MCF 10A (cell line): ENCODE results near the gene BIN1. TPM values are rescaled to one million over a fixed set of nuclear protein-coding genes. Genes with fewer than 3 reads are reported as not detected.

Source experiments
- BruUV-seq: library from RNA; stranded (reverse); fragments of 400-500 nt; replicated peaks from 2 replicates; lab custom pipeline; 2021; lab: Mats Ljungman, UMichigan
- CTCF ChIA-PET: fragments of 300-600 bp; sonication (Branson Sonifier 250); formaldehyde crosslinking; extraction: SDS; loops from one replicate; lab custom pipeline; 2021; ENCODE audit warnings: antibody characterized with exemption, inconsistent platforms; lab: Yijun Ruan, JAX
- POLR2A ChIA-PET: fragments of 300-600, 350-650 bp; sonication (Branson Sonifier 250); formaldehyde crosslinking; extraction: SDS; loops from one replicate; lab custom pipeline; 2020; ENCODE audit warnings: antibody characterized with exemption, inconsistent platforms; lab: Yijun Ruan, JAX
- DNase-seq: peaks from one replicate; pipeline ENCODE4 v3.0.0-alpha.2; 2018; ENCODE audit not compliant: unreplicated experiment
- H3K27ac Mint-ChIP-seq: one replicate; pipeline ENCODE4 v1.8.0; 2022; ENCODE audit warnings: mild to moderate bottlenecking, low read depth, mixed read lengths; ENCODE audit not compliant: unreplicated experiment
- H3K27me3 Mint-ChIP-seq: one replicate; pipeline ENCODE4 v1.8.0; 2022; ENCODE audit warnings: mixed read lengths; ENCODE audit not compliant: insufficient read depth, unreplicated experiment
- H3K36me3 Mint-ChIP-seq: one replicate; pipeline ENCODE4 v1.8.0; 2022; ENCODE audit warnings: mild to moderate bottlenecking, moderate library complexity, mixed read lengths; ENCODE audit not compliant: insufficient read depth, unreplicated experiment
- H3K4me1 Mint-ChIP-seq: one replicate; pipeline ENCODE4 v1.8.0; 2022; ENCODE audit warnings: mixed read lengths; ENCODE audit not compliant: insufficient read depth, unreplicated experiment
- H3K4me3 Mint-ChIP-seq: one replicate; pipeline ENCODE4 v1.8.0; 2022; ENCODE audit warnings: mild to moderate bottlenecking, moderate library complexity, mixed read lengths; ENCODE audit not compliant: unreplicated experiment
- H3K9me3 Mint-ChIP-seq: one replicate; pipeline ENCODE4 v1.8.0; 2022; ENCODE audit warnings: mixed read lengths; ENCODE audit not compliant: unreplicated experiment
- intact Hi-C: fragments of 100-400 bp; cut with micrococcal nuclease; formaldehyde crosslinking; loops from 2 replicates; pipeline ENCODE4 v1.14.1; 2022
- total RNA-seq: library from RNA; stranded (reverse); gene quantifications from 2 replicates; pipeline ENCODE4 v1.2.3, GENCODE V29; 2022
- TF ChIP-seq, protein P1 (sequence below): fragments of 200-600 bp; IDR thresholded peaks from one replicate; pipeline ENCODE4 v1.8.0; 2022; ENCODE audit warnings: antibody characterized with exemption, mild to moderate bottlenecking; ENCODE audit not compliant: unreplicated experiment

The BIN1 gene
- total RNA-seq, 1 experiment from 2014 or later, result 29.6 TPM

DNA sequence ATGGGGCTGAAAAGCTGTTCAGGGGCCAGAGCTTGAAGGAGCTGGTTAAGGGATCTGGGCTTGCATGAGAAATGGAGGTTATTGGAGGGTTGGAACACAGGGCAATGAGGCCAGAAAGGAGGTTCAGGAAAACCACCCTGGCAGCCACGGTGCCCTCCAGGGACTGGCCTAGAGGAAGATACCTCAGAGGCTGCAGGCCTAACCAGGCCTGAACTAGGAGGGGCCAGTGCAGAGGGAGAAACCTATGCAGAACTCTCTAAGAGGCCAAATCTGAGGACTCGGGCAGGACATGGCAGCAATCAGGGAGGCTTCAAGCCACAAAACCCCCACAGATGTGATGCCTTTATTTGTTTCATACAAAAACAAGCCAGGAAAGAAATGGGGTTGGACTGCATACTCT is 66.8 kb downstream of the BIN1 start:
- no peaks in the 10 kb centered on the region for H3K36me3 Mint-ChIP-seq
- TF ChIP-seq, protein P1, sequence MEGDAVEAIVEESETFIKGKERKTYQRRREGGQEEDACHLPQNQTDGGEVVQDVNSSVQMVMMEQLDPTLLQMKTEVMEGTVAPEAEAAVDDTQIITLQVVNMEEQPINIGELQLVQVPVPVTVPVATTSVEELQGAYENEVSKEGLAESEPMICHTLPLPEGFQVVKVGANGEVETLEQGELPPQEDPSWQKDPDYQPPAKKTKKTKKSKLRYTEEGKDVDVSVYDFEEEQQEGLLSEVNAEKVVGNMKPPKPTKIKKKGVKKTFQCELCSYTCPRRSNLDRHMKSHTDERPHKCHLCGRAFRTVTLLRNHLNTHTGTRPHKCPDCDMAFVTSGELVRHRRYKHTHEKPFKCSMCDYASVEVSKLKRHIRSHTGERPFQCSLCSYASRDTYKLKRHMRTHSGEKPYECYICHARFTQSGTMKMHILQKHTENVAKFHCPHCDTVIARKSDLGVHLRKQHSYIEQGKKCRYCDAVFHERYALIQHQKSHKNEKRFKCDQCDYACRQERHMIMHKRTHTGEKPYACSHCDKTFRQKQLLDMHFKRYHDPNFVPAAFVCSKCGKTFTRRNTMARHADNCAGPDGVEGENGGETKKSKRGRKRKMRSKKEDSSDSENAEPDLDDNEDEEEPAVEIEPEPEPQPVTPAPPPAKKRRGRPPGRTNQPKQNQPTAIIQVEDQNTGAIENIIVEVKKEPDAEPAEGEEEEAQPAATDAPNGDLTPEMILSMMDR, result no peak
- intact Hi-C loops, result loop anchor here (5.0 kb wide), 1 partner anchor 798 kb away; no protein-coding TSS in a partner anchor
- ChIA-PET CTCF (interaction anchor here (2.7 kb wide), 1 partner anchor 10 kb away, joined by 21 read pairs; no protein-coding TSS in a partner anchor), POLR2A (interaction anchor here (0.7 to 0.9 kb wide), 2 partner anchors 24 to 150 kb away, joined by 3 read pairs; no protein-coding TSS in a partner anchor)
- no peak for DNase-seq
- peaks cover 7% of the 10 kb centered on the region for H3K4me1 Mint-ChIP-seq
- no peaks in the 10 kb centered on the region for H3K27me3 Mint-ChIP-seq
- H3K4me3 Mint-ChIP-seq, result no peak overlapping the region
- H3K27ac Mint-ChIP-seq, result no peak overlapping the region
- BruUV-seq, result no TSS peak
- H3K9me3 Mint-ChIP-seq, result no peaks in the 10 kb centered on the region

GRCh38 chr2:127039387-127040031 is 67.4 kb downstream of the BIN1 start:
- Mint-ChIP-seq H3K27me3 (no peaks in the 10 kb centered on the region), H3K9me3 (no peaks in the 10 kb centered on the region), H3K4me1 (peaks cover 7% of the 10 kb centered on the region), H3K4me3 (no peak overlapping the region), H3K27ac (no peak overlapping the region), H3K36me3 (no peaks in the 10 kb centered on the region)
- no peak for DNase-seq
- CTCF ChIA-PET, result interaction anchor here (2.7 kb wide), 1 partner anchor 11 kb away, joined by 21 read pairs; no protein-coding TSS in a partner anchor
- BruUV-seq, result no TSS peak
- intact Hi-C loops, result loop anchor here (5.0 kb wide), 1 partner anchor 797 kb away; no protein-coding TSS in a partner anchor
- POLR2A ChIA-PET, result interaction anchor here (0.7 to 0.9 kb wide), 2 partner anchors 24 to 149 kb away, joined by 3 read pairs; no protein-coding TSS in a partner anchor
- TF ChIP-seq, protein P1, result no peak

GRCh38 chr2:127037476-127037875 is 69.5 kb downstream of the BIN1 start:
- ChIA-PET CTCF (interaction anchor here (0.7 kb wide), 1 partner anchor 12 kb away, joined by 3 read pairs; no protein-coding TSS in a partner anchor), POLR2A (no interaction called here)
- Mint-ChIP-seq H3K36me3 (no peaks in the 10 kb centered on the region), H3K4me1 (peaks cover 10% of the 10 kb centered on the region), H3K4me3 (no peak overlapping the region), H3K9me3 (no peaks in the 10 kb centered on the region), H3K27ac (no peak overlapping the region), H3K27me3 (no peaks in the 10 kb centered on the region)
- BruUV-seq, result no TSS peak
- DNase-seq, result peak; percentile 54
- intact Hi-C loops, result no loop called here
- TF ChIP-seq, protein P1, result no peak

DNA sequence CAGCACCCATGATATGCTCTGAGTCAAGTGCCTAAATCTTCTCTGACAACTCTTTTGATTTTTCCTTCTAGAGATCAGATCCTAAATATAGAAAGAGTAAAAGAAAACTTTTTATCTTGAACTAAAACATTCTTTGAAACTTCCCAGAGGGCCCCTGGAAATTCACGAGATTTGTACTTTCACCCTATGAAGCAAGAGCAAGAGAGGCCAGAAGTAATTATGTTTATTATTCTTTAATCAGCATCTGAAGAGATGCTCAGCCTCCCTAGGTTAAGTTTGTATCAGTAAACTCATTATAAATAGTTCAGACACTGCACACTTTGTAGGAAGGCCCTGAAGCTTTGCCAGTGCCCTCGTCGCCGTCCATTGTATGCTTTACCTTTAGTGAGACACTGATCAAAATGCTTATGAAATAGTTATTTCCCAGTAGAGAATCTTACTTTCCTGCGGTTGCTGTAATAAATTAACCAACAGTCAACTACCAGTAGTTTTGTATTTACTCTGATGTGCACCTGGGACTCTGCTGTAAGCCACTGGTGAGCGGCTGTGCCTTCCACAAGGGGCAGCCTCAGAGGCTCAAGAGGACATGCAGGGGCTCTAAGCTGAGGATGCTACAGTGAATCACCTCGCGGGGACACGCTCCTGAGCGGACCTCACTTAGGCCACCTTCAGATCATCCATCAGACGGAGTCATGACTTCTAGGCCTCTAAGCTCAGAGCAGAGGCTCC is 71.9 kb downstream of the BIN1 start:
- H3K9me3 Mint-ChIP-seq, result no peaks in the 10 kb centered on the region

More for the DNA sequence above, 71.9 kb downstream of the BIN1 start:
- no peaks in the 10 kb centered on the region for H3K27me3 Mint-ChIP-seq
- intact Hi-C loops, result no loop called here
- H3K4me3 Mint-ChIP-seq, result no peak overlapping the region
- ChIA-PET POLR2A (interaction anchor here (0.6 kb wide), 1 partner anchor 114 kb away, joined by 3 read pairs; no protein-coding TSS in a partner anchor), CTCF (interaction anchor here (1.1 kb wide), 1 partner anchor 1290 kb away, joined by 3 read pairs; no protein-coding TSS in a partner anchor)
- no peak for DNase-seq
- no peak overlapping the region for H3K27ac Mint-ChIP-seq
- TF ChIP-seq, protein P1, result no peak
- no TSS peak for BruUV-seq
- no peaks in the 10 kb centered on the region for H3K36me3 Mint-ChIP-seq
- H3K4me1 Mint-ChIP-seq, result peaks cover 18% of the 10 kb centered on the region
